Vagina (tissue), 2 donors: Measurements from ENCODE around the gene MAP1B.

Experiments
- POLR2A ChIP-seq, 2 donors: fragments of 450-650 bp; IDR thresholded peaks; one replicate each; pipeline ENCODE4 v1.6.1; 2017; ENCODE audit warnings: antibody characterized with exemption in 2 of 2, mild to moderate bottlenecking in 2 of 2, moderate library complexity in 2 of 2
- TF ChIP-seq, protein P1 (sequence below), 3 experiments: fragments of 450-650 bp in 2 of 3; fragments of 200-600 bp in 1 of 3; sonication (generic) in 1 of 3; IDR thresholded peaks; one replicate each; pipeline ENCODE4 v1.5.1; 2017 to 2019; ENCODE audit warnings: antibody characterized with exemption in 3 of 3, mild to moderate bottlenecking in 2 of 3, moderate library complexity in 2 of 3

DNA sequence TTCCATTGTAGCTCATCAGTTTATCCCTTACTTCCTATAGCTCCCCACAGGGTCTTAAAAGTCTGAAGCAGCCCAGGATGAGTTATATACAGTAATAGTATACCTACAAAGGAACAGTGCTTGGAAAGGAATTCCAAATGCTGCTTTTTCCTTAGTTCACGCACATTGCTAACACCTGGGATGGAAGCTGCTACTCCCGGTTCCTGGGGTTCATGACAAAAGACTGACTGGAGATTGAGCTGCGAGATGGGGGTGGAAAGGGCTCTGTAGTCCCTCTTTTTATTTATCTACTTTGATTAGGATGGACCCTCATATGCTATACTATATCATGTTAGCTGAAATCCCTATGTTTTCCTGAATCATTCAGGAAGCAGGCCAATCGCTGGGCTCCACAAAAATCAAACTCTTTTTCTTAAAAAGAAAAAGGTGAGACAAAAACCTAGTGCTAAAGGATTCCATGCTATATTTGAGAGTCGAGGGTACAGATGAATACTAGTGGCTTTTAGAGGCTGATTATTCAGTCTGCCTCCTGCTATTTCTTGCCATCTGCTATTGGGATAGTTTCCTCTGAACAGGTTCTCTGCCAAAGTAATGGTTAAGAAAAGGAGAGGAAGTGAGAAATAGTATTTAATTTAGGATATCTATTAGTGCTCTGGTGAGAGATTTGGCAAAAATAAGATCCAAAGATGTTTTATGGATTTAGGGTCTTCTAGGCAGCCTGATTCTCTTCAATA, 131.6 kb downstream of the MAP1B start:
- TF ChIP-seq, protein P1, sequence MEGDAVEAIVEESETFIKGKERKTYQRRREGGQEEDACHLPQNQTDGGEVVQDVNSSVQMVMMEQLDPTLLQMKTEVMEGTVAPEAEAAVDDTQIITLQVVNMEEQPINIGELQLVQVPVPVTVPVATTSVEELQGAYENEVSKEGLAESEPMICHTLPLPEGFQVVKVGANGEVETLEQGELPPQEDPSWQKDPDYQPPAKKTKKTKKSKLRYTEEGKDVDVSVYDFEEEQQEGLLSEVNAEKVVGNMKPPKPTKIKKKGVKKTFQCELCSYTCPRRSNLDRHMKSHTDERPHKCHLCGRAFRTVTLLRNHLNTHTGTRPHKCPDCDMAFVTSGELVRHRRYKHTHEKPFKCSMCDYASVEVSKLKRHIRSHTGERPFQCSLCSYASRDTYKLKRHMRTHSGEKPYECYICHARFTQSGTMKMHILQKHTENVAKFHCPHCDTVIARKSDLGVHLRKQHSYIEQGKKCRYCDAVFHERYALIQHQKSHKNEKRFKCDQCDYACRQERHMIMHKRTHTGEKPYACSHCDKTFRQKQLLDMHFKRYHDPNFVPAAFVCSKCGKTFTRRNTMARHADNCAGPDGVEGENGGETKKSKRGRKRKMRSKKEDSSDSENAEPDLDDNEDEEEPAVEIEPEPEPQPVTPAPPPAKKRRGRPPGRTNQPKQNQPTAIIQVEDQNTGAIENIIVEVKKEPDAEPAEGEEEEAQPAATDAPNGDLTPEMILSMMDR (IDR thresholded peaks at IDR 0.05) = no peak
- no peak for TF ChIP-seq POLR2A (IDR thresholded peaks at IDR 0.05)
